ENCODE results near the gene LENG1. TPM values are rescaled to one million over a fixed set of nuclear protein-coding genes. Genes with fewer than 3 reads are reported as not detected.

LENG1 gene
- total RNA-seq, 1 donor from 2014 or later = 4.4 TPM

DNA sequence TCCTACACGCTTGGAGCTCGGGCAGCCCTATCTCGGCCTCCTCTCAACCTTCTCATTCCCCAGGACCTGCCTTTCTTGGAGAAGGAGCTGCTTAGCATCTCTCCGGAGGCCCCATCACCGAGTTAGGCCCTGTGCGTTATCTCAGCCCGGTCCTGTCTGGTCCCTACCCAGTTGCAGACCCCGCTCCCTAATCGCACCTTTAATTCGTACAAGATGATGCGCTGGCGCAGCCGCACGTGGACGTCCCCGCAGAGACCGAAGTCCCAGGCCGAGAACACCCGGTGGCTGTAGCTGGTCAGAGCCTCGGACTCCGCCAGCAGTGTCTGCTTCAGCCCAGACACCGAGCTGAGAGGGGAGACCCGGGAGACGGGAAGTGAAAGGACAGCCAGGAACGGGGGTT is 5.7 kb upstream of the LENG1 start:
- no peak for DNase-seq (ENCODE audit: low spot score)

DNA sequence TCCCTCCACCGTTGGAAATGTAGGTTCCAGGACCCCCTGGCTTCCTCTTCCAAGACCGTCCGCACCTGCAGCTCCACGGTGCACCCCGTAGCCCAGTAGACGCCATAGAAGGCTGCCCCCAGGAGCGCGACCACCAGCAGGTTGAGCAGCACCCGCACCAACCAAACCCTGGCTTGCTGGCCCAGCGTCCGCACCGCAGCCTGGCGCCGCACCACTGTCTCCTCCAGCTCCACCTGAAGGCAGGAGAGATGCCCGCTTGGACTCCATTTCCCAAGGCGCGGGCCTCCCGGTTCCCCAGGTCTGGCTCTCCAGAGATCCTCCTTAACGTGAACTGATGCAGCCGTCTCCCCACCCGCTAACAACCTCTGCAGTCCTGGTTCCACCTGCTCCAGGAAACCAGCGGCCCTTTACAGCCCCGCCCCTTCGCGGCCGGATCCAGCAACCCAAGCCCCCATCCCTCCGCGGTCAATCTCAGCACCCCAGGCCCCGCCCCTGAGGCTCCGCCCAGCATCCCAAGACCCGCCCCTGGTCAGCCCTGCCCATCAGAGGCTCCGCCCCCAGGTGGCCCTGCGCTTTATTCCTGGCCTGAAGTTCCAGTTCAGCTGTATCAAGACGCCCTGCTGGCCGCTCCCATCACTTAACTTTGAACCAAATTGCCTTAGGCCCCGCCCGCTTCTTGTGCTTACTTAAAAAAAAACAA is 5.0 kb upstream of the LENG1 start:
- no peak for DNase-seq (ENCODE audit: low spot score)

DNA sequence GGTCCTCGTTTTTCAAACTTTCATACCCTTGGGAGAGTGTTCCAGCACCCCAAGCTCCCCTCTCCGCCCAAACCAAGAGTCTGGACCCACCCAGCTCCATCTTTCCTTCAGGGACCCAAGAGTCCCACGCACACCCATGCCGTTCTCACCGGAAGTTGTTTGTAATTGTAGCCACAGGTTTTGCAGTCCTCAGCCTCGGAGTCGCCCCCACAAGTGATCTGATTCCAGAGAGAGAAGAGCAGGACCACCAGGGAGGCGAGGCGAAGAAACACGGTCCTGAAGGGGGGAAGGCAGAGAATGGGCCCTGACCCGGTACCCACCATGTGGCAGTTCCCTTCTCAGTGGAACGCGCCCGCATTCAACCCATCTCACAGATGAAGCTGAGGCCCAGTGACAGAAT is 3.4 kb upstream of the LENG1 start:
- no peak for DNase-seq (ENCODE audit: low spot score)

DNA sequence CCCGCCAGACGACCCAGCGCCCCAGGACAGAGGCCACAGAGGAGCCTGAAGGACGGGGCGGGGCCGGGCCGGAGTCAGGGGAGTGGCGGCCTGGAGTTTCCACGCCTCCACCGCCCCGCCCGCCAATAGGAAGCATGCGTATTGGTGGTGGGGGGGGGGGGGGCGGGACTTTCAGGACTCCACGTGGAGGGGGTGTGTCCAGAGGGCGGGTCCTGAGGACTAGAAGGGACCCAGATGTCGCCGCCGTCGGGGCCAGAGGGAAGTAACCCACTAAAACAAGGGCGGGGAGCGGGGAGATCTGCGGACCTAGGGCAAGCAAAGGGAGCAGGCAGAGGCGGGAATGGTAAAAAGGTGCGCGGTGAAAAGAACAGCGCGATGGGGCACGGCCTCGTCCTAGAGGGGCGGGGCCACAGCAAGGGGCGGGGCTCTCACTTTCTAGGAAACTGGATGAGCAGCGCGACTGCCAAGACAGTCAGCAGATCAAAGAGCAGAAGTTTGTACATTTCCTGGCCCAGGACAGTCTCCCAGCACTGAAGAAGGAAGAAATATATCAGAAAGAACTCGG is 2.8 kb upstream of the LENG1 start:
- no peak for DNase-seq (ENCODE audit: low spot score)

DNA sequence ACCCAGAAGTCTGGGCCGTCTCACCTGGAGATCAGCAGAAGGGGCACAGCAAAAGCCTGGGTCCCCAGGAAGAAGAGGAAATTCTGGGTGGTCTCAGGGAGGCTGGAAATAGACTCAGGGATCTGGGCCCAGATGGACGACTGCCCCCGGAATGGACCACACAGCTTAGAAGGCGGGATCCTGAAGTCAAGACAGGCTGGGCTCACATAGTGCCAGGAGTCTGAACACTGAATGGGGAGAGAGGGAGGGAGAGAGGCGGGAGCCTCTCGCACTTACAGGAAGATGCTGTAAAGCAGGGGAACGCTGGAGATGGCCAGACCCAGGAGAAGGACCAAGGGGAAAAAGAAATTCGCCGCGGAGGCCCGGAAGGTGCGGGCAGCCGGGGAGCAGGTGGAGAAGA is 1.3 kb upstream of the LENG1 start:
- no peak for DNase-seq (ENCODE audit: low spot score)

GRCh38 chr19:54160182-54160811 is 776 bp upstream of the LENG1 start:
- DNase-seq (ENCODE audit: low spot score) = no peak

- no peak for DNase-seq (ENCODE audit: low spot score)
These were observed 639 bp downstream of the LENG1 start for GRCh38 chr19:54158812-54159351.

- DNase-seq (ENCODE audit: low spot score) = no peak
These were observed 2.6 kb downstream of the LENG1 start for GRCh38 chr19:54156953-54157352.

GRCh38 chr19:54156490-54156889 is 3.0 kb downstream of the LENG1 start:
- DNase-seq (ENCODE audit: low spot score) = no peak

- no peak for DNase-seq (ENCODE audit: low spot score)
These were observed 3.8 kb downstream of the LENG1 start for GRCh38 chr19:54155694-54156093.

DNA sequence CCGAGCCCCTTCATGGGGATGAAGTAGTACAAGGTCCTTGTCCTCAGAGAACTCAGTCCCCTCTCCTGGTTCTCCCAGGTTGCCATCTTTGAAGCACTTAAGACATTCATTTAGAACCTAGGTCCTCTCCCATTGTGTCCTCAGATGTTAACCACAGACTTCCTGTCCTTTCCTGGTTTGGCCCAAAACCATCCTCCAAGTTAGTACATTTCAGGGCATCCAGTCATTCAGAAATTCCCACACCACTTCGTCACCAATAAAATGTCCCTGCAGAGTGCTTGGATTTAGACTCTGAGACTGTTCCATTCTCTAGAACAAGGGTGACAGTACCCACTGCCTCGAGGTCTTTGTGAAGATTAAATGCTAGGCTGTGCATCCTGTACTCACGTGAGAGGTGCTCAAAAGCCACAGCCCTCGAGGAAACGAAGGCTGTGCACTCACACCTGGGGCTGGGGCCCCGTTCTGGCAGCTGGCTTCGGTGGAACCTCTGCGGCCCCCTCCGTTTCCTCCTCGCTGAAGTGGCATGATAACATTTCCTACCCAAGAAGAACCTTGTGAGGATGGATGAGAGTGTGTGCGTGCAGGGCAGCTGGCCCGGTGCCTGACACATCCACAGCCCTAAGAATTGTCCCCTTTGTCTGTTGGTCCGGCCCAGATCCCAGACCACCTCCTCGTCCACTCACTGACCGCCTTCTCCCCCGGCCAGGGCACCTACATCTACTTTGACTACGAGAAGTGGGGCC is 4.7 kb downstream of the LENG1 start:
- DNase-seq (ENCODE audit: low spot score) = no peak

DNA sequence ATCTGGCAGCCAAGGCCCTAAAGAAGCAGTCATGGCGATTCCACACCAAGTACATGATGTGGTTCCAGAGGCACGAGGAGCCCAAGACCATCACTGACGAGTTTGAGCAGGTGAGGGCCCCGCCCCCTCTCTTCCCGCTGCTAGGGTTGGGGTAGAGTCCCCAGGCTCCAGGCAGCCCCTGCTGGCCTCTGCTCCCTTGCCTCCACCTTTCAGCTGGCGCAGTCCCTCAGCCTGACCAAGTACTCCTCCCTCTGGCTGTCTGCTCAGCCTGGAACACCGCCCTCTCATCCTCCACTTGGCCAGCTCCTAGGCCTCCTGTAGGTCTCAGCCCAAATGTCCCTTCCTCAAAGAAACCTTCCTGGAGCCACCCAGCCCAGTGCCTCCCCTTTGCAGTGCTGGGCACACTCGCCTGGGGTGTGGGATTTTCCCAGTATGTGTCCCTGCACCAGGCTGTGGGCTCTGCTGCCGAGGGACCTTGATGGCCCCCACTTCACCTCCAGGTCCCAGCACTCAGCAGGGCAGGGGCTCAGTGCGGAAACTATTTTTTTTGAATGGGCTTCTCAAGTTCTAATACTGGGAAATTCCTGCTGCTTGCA is 5.7 kb downstream of the LENG1 start:
- no peak for DNase-seq (ENCODE audit: low spot score)

DNA sequence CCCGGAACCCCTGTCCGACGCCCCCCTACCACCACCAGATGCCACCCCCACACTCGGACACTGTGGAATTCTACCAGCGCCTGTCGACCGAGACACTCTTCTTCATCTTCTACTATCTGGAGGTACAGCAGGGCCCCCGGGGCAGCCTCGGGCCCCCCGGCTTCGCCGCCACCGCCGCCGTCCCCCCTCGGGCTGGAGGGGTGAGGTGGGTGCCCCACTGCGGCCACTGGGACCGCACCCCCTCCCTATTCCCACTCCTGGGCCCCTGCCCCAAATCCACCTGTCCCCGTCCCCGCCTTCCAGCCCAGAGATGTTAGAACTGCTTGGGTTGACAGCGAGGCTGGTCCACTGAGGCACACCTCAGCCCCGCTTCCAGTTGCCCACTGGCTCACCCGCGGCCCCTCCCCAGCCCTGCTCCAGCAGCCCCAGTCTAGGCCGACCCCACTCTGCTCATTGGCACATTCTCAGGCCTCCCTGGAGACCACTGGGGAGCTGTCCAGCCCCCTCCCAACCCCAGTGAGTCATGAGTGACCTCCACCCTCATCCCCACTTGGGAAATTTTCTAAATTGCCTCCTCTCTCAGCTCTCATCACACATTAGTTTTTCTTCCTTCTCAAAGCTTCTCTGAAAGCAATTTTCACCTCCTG is 6.5 kb downstream of the LENG1 start:
- DNase-seq (ENCODE audit: low spot score) = no peak

DNA sequence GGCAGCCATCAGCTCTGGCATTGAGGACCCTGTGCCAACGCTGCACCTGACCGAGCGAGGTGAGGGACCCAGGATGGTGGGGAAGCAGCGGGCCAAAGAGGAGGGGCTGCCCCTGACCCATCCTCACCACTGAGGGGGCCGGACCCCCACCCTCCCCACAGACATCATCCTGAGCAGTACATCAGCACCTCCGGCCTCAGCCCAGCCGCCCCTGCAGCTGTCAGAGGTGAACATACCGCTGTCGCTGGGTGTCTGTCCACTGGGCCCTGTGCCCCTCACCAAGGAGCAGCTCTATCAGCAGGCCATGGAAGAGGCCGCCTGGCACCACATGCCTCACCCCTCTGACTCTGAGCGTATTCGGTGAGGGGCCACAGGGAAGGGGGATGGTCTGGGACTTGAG is 7.3 kb downstream of the LENG1 start:
- DNase-seq (ENCODE audit: low spot score) = no peak

GRCh38 chr19:54151362-54152035 is 8.0 kb downstream of the LENG1 start:
- no peak for DNase-seq (ENCODE audit: low spot score)

GRCh38 chr19:54149021-54149812 is 10.3 kb downstream of the LENG1 start:
- DNase-seq (ENCODE audit: low spot score) = no peak

- DNase-seq (ENCODE audit: low spot score) = no peak
These were observed 11.4 kb downstream of the LENG1 start for GRCh38 chr19:54148158-54148557.

DNA sequence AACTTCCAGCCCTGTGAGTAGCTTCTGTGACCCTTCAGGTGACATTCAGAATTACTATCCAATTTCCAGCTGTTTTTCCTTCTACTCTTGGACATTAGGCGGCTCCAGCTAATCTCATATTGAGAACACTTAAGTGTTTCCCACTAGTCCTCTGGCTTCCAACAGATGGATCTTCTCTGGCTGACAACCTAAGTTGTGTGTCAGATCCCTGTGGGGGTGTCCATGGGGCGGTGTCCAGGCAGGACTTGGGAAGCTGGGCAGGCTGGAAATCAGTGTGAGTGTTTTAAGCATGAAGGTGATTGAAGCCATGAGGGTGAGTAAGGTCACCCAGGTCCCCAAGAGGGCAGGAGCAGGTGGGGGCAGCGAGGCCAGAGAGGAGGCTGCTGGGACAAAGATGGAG is 11.8 kb downstream of the LENG1 start:
- no peak for DNase-seq (ENCODE audit: low spot score)

DNA sequence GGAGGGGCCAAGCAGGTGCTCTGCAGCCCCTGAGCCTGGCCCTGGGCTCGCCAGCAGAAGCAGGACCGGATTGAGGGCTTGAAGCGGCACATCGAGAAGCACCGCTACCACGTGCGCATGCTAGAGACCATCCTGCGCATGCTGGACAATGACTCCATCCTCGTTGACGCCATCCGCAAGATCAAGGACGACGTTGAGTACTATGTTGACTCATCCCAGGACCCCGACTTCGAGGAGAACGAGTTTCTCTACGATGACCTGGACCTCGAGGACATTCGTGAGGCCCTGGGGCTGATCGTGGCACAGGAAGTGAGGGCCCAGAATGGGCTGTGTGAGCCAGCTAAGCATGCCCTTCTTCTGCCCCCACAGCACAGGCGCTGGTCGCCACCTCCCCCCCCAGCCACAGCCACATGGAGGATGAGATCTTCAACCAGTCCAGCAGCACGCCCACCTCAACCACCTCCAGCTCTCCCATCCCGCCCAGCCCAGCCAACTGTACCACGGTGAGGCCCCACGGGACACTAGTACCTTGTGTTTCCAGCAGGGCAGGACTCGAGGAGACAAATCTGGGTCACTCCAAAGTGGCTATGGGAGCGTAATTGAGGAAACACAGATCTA is 13.9 kb downstream of the LENG1 start:
- no peak for DNase-seq (ENCODE audit: low spot score)
